Smooth muscle cell (in vitro differentiated cells): ENCODE results near the gene ANKRD31. TPM values are rescaled to one million over a fixed set of nuclear protein-coding genes. Genes with fewer than 3 reads are reported as not detected.

Source experiments
- DNase-seq: peaks from one replicate; lab custom pipeline; 2025; ENCODE audit not compliant: unreplicated experiment; lab: John Stamatoyannopoulos, UW
- H2AFZ ChIP-seq: fragments of 200-600 bp; sonication (generic); 2 replicates; pipeline ENCODE4 v1.6.0; 2016; ENCODE audit warnings: antibody characterized with exemption, low read depth, mild to moderate bottlenecking
- H3F3A ChIP-seq: fragments of 200-600 bp; sonication (generic); 2 replicates; pipeline ENCODE4 v1.6.0; 2017; ENCODE audit warnings: antibody characterized with exemption, low read depth
- H3K27ac ChIP-seq: fragments of 200-600 bp; sonication (generic); 2 replicates; pipeline ENCODE4 v1.5.1; 2016; ENCODE audit warnings: low read depth, mild to moderate bottlenecking
- H3K27me3 ChIP-seq: fragments of 200-600 bp; sonication (generic); 2 replicates; pipeline ENCODE4 v1.6.1; 2016; ENCODE audit warnings: low read depth, mild to moderate bottlenecking
- H3K36me3 ChIP-seq: fragments of 200-600 bp; sonication (generic); 2 replicates; pipeline ENCODE4 v1.5.1; 2016; ENCODE audit warnings: low read depth
- H3K4me1 ChIP-seq: fragments of 200-600 bp; sonication (generic); 2 replicates; pipeline ENCODE4 v1.5.1; 2016; ENCODE audit warnings: low read depth
- H3K4me2 ChIP-seq: fragments of 200-600 bp; sonication (generic); 2 replicates; pipeline ENCODE4 v1.6.0; 2016; ENCODE audit warnings: mild to moderate bottlenecking
- H3K4me3 ChIP-seq: fragments of 200-600 bp; sonication (generic); 2 replicates; pipeline ENCODE4 v1.5.1; 2016; ENCODE audit warnings: mild to moderate bottlenecking
- H3K79me2 ChIP-seq: fragments of 200-600 bp; sonication (generic); 2 replicates; pipeline ENCODE4 v1.6.0; 2016; ENCODE audit warnings: low read depth, mild to moderate bottlenecking
- H3K9ac ChIP-seq: fragments of 200-600 bp; sonication (generic); 2 replicates; pipeline ENCODE4 v1.6.0; 2016; ENCODE audit warnings: low read depth
- H3K9me3 ChIP-seq: fragments of 200-600 bp; sonication (generic); replicated peaks from 2 replicates; pipeline ENCODE4 v1.5.1; 2016; ENCODE audit warnings: low read depth
- H4K20me1 ChIP-seq: fragments of 200-600 bp; sonication (generic); 2 replicates; pipeline ENCODE4 v1.6.0; 2016; ENCODE audit warnings: low read depth
- CTCF ChIP-seq: fragments of 200-600 bp; sonication (generic); IDR thresholded peaks from 2 replicates; pipeline ENCODE4 v1.5.1; 2017; ENCODE audit warnings: borderline replicate concordance, mild to moderate bottlenecking, antibody characterized with exemption; ENCODE audit not compliant: insufficient read depth, poor library complexity, severe bottlenecking
- WGBS: methylation state at CpG from one replicate; pipeline ENCODE4 v1.1.7; 2016; ENCODE audit warnings: low lambda C conversion rate; 5-methylcytosine and 5-hydroxymethylcytosine counted together
- polyA plus RNA-seq: library from polyadenylated mRNA; unstranded; fragments of >200 nt; fragmentation: Nextera tagmentation; extraction: Ambion mirVana; gene quantifications from 2 replicates; pipeline ENCODE4 v1.2.1, GENCODE V29; 2016
- total RNA-seq: library from RNA; depleted of rRNA; stranded (reverse); fragments of >200 nt; gene quantifications from 2 replicates; pipeline ENCODE4 v1.2.3, GENCODE V29; 2014

ANKRD31 gene
- total and polyA plus RNA-seq, 2 experiments from 2014 or later = 0.03 to 0.22 TPM

GRCh38 chr5:75156585-75156984 lies 80.1 kb downstream of the ANKRD31 start:
- H3K36me3 ChIP-seq = no peaks in the 10 kb centered on the region
- no peak for DNase-seq
- peaks cover 5% of the 10 kb centered on the region for H3K9me3 ChIP-seq
- H3K9ac ChIP-seq = no peak overlapping the region
- no peaks in the 10 kb centered on the region for H3K4me1 ChIP-seq
- no peak overlapping the region for H3K27ac ChIP-seq
- no peaks in the 10 kb centered on the region for H3F3A ChIP-seq
- H3K27me3 ChIP-seq = no peaks in the 10 kb centered on the region
- no peak for TF ChIP-seq CTCF
- no peak overlapping the region for H3K4me2 ChIP-seq
- no peak overlapping the region for H3K4me3 ChIP-seq
- no peaks in the 10 kb centered on the region for H4K20me1 ChIP-seq
- no peak overlapping the region for H2AFZ ChIP-seq
- no peaks in the 10 kb centered on the region for H3K79me2 ChIP-seq

GRCh38 chr5:75152860-75153259 lies 83.8 kb downstream of the ANKRD31 start:
- Histone ChIP-seq H3K9ac (no peak overlapping the region), H3K9me3 (no peaks in the 10 kb centered on the region), H3K79me2 (no peaks in the 10 kb centered on the region), H3K4me2 (no peak overlapping the region), H3K27ac (no peak overlapping the region), H3K27me3 (no peaks in the 10 kb centered on the region), H3F3A (no peaks in the 10 kb centered on the region), H3K4me3 (no peak overlapping the region), H3K36me3 (no peaks in the 10 kb centered on the region), H4K20me1 (no peaks in the 10 kb centered on the region), H3K4me1 (no peaks in the 10 kb centered on the region), H2AFZ (no peak overlapping the region)
- no peak for DNase-seq
- TF ChIP-seq CTCF = no peak

- Histone ChIP-seq H3K4me3 (no peak overlapping the region), H3K9me3 (no peaks in the 10 kb centered on the region), H3K36me3 (no peaks in the 10 kb centered on the region), H3K79me2 (no peaks in the 10 kb centered on the region), H3K27ac (no peak overlapping the region), H3F3A (no peaks in the 10 kb centered on the region), H3K4me2 (no peak overlapping the region), H2AFZ (no peak overlapping the region), H3K27me3 (no peaks in the 10 kb centered on the region), H3K9ac (no peak overlapping the region), H4K20me1 (no peaks in the 10 kb centered on the region), H3K4me1 (no peaks in the 10 kb centered on the region)
- no peak for DNase-seq
- no peak for TF ChIP-seq CTCF
- 66% methylated on average over 2 of the region's 2 CpGs for WGBS
Measured at GRCh38 chr5:75148051-75148450, 88.6 kb downstream of the ANKRD31 start.

- 73% methylated on average over 2 of the region's 2 CpGs for WGBS
- no peaks in the 10 kb centered on the region for H3K36me3 ChIP-seq
- no peak overlapping the region for H3K4me2 ChIP-seq
- no peaks in the 10 kb centered on the region for H3F3A ChIP-seq
- H3K4me1 ChIP-seq = peaks cover 5% of the 10 kb centered on the region
- H2AFZ ChIP-seq = no peak overlapping the region
- H4K20me1 ChIP-seq = no peaks in the 10 kb centered on the region
- H3K27ac ChIP-seq = no peak overlapping the region
- no peak overlapping the region for H3K4me3 ChIP-seq
- H3K9ac ChIP-seq = no peak overlapping the region
- DNase-seq = no peak
- no peak for TF ChIP-seq CTCF
- H3K27me3 ChIP-seq = no peaks in the 10 kb centered on the region
- no peaks in the 10 kb centered on the region for H3K79me2 ChIP-seq
- H3K9me3 ChIP-seq = no peaks in the 10 kb centered on the region
Measured at GRCh38 chr5:75142566-75143136, 94.0 kb downstream of the ANKRD31 start.
